GM06990 (cell line): ENCODE data around the gene AGA.

Experiments used
- DNase-seq: peaks from one replicate; pipeline ENCODE4 v3.0.0-alpha.2; 2011; ENCODE audit not compliant: insufficient read length; ENCODE audit errors: extremely low read depth
- H3K27me3 ChIP-seq: replicated peaks from 2 replicates; pipeline ENCODE4 v1.6.0; 2011; ENCODE audit warnings: low read length; ENCODE audit not compliant: control insufficient read depth, insufficient read depth
- H3K36me3 ChIP-seq: 2 replicates; pipeline ENCODE4 v1.5.1; 2011; ENCODE audit warnings: low read length; ENCODE audit not compliant: control insufficient read depth, insufficient read depth
- H3K4me3 ChIP-seq: replicated peaks from 2 replicates; pipeline ENCODE4 v1.5.1; 2011; ENCODE audit warnings: low read depth, mild to moderate bottlenecking, control low read depth, low read length
- TF ChIP-seq, protein P1 (sequence below): IDR thresholded peaks from 2 replicates; pipeline ENCODE4 v1.5.1; 2011; ENCODE audit warnings: low read length, control low read depth, mild to moderate bottlenecking, inconsistent platforms; ENCODE audit not compliant: insufficient read depth, poor library complexity, severe bottlenecking

The AGA gene

DNA sequence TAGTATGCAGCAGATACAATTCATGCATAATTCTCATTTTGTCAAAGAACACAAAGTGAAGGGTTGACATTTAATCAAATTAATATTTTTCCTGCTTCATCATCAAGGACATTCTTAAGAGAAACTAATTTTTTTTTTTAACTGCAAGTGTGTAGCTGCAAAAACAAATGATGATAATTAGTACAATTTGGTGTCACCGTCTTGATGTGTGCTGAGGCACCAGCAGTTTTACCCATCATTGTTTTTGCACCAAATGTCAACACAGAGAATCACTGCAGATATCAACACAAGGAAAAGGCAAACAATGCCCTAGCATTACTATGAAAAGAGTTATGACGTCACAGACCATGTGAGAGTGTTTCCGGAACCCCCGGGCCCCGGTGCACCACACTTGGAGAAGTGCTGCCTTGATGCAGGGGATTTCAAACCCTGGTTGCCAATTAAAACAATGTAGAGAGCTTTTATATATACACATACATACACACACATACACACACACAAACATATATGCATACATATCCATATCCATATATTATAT is 55.9 kb downstream of the AGA start:
- no peak for DNase-seq
- TF ChIP-seq, protein P1, sequence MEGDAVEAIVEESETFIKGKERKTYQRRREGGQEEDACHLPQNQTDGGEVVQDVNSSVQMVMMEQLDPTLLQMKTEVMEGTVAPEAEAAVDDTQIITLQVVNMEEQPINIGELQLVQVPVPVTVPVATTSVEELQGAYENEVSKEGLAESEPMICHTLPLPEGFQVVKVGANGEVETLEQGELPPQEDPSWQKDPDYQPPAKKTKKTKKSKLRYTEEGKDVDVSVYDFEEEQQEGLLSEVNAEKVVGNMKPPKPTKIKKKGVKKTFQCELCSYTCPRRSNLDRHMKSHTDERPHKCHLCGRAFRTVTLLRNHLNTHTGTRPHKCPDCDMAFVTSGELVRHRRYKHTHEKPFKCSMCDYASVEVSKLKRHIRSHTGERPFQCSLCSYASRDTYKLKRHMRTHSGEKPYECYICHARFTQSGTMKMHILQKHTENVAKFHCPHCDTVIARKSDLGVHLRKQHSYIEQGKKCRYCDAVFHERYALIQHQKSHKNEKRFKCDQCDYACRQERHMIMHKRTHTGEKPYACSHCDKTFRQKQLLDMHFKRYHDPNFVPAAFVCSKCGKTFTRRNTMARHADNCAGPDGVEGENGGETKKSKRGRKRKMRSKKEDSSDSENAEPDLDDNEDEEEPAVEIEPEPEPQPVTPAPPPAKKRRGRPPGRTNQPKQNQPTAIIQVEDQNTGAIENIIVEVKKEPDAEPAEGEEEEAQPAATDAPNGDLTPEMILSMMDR: no peak
- H3K4me3 ChIP-seq: no peak overlapping the region
- H3K36me3 ChIP-seq: no peaks in the 10 kb centered on the region
- no peaks in the 10 kb centered on the region for H3K27me3 ChIP-seq

GRCh38 chr4:177385576-177386277 is 56.5 kb downstream of the AGA start:
- Histone ChIP-seq H3K36me3 (no peaks in the 10 kb centered on the region), H3K27me3 (no peaks in the 10 kb centered on the region), H3K4me3 (no peak overlapping the region)
- no peak for DNase-seq
- TF ChIP-seq, protein P1: no peak

DNA sequence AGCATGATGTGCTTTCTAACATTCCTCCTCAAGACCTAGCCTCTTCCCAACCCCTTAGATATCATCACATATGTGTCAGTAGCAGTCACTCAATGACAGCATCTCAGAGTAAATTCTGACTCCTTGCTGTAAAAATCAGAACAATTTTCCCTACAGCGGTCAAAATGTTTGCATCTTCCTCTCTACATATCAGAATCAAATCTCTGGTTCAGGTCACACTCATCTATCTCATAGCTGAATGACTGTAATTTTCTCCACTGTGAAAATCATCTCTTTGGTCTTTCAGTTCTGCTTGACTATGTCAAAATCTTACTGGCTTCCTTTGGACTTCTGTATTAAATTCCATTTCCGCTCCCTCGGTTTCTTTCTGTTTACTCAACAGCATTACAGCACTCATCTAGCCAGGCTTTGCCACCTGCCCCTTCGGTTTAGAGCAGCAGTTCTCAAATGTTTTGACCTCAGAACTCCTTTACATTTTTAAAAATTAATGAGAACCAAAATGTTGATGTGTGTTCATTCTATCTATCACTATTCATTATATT is 57.3 kb downstream of the AGA start:
- TF ChIP-seq, protein P1: no peak
- H3K27me3 ChIP-seq: no peaks in the 10 kb centered on the region
- DNase-seq: no peak
- H3K4me3 ChIP-seq: no peak overlapping the region
- H3K36me3 ChIP-seq: no peaks in the 10 kb centered on the region

- DNase-seq: no peak
- Histone ChIP-seq H3K36me3 (no peaks in the 10 kb centered on the region), H3K27me3 (no peaks in the 10 kb centered on the region), H3K4me3 (no peak overlapping the region)
- TF ChIP-seq, protein P1: no peak
These were observed 60.4 kb downstream of the AGA start for GRCh38 chr4:177381762-177382310.
